ENCODE measurements around the gene CD27.

Gene CD27

DNA sequence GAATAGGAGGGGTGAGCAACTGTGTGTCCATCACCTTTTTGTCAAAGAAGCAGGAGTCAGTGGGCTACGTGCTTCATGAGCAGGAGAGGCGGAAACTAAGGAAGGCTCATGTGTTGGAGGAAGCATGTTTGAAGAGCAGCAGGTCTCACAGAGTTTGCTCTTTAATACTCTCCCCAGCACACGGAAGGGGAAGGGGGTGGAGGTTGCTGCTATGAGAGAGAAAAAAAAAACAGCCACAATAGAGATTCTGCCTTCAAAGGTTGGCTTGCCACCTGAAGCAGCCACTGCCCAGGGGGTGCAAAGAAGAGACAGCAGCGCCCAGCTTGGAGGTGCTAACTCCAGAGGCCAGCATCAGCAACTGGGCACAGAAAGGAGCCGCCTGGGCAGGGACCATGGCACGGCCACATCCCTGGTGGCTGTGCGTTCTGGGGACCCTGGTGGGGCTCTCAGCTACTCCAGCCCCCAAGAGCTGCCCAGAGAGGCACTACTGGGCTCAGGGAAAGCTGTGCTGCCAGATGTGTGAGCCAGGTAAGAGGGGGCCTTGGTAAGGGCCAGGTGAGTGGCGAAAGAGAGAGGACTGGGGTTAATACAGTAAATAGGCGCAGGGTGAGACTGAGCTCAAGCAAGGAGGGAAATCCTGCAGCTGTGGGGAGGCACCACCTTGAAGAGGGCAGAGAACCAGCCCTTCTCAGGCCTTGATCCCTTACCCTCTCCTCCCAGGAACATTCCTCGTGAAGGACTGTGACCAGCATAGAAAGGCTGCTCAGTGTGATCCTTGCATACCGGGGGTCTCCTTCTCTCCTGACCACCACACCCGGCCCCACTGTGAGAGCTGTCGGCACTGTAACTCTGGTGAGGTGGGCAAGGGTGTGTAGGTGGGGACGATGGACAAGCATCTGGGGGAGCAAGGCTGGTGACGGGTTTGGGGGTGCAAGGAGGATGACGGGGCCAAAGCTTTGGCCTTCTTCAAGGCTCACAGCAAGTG lies at the start of gene CD27:
TSS of gene CD27 (plus strand) at position 252 of the 985 bp plus-strand sequence. CDS start at position 393, 141 bp downstream.
- no peak for DNase-seq (ENCODE audit: extremely low read depth, low read depth)
- TF ChIP-seq, protein P1, sequence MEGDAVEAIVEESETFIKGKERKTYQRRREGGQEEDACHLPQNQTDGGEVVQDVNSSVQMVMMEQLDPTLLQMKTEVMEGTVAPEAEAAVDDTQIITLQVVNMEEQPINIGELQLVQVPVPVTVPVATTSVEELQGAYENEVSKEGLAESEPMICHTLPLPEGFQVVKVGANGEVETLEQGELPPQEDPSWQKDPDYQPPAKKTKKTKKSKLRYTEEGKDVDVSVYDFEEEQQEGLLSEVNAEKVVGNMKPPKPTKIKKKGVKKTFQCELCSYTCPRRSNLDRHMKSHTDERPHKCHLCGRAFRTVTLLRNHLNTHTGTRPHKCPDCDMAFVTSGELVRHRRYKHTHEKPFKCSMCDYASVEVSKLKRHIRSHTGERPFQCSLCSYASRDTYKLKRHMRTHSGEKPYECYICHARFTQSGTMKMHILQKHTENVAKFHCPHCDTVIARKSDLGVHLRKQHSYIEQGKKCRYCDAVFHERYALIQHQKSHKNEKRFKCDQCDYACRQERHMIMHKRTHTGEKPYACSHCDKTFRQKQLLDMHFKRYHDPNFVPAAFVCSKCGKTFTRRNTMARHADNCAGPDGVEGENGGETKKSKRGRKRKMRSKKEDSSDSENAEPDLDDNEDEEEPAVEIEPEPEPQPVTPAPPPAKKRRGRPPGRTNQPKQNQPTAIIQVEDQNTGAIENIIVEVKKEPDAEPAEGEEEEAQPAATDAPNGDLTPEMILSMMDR (IDR thresholded peaks at IDR 0.05; ENCODE audit: low read depth, low read length), result no peak

DNA sequence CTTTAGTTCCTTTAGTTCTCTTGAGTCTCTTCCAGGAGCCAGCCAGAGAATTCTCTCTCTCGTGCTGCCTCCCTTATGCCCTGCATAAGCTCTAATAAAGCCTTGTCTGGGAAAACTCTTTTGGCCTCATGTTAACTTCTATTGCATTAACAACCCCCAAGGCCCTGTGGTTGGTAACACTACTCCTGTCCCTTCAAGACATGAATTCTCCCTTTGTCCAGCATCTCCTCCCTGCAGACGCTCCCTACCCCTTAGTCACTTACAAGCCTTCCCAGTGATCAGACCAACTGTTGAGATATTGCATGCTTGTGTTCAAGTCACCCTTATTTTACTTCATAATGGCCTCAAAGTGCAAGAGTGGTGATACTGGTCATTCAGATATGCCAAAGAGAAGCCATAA lies 48.7 kb upstream of the CD27 start:
- TF ChIP-seq, protein P1 (IDR thresholded peaks at IDR 0.05; ENCODE audit: low read depth, low read length), result no peak
- DNase-seq (ENCODE audit: extremely low read depth, low read depth), result no peak

GRCh38 chr12:6399884-6400644 lies 44.7 kb upstream of the CD27 start:
- DNase-seq (ENCODE audit: extremely low read depth, low read depth), result no peak
- TF ChIP-seq, protein P1 (IDR thresholded peaks at IDR 0.05; ENCODE audit: low read depth, low read length), result no peak

DNA sequence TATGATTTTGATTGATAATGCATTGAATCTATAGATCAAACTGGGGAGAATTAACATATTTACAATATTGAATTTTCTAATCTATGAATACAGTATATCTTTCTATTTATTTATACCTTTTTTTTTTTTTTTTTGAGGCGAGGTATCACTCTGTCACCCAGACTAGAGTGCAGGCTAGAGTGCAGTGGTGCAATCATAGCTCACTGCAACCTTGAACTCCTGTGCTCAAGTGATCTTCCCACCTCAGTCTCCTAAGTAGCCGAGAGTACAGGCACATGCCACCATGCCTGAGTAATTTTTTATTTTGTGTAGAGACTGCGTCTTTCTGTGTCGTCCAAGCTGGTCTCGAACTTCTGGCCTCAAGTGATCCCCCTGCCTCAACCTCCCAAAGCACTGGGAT lies 40.4 kb upstream of the CD27 start:
- no peak for DNase-seq (ENCODE audit: extremely low read depth, low read depth)
- TF ChIP-seq, protein P1 (IDR thresholded peaks at IDR 0.05; ENCODE audit: low read depth, low read length), result no peak

DNA sequence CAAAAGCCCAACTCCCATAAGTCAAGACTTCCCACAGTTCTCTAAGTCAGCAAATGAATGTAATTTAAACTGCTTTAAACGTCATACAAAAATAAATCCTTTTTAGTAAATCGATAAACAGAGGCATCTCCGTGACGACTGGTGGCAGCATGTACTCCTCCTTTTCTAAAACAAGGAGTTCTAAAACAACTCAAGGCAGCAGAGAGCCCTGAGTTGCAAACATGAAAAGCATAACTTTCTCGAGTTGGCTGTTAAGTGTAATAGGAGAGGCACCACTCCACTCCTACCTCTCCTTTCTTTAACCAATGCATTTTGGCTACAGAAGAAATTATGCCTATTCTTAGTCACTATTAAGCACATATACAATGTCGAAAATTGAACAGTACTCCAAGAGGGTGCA lies 38.8 kb upstream of the CD27 start:
- TF ChIP-seq, protein P1 (IDR thresholded peaks at IDR 0.05; ENCODE audit: low read depth, low read length), result no peak
- no peak for DNase-seq (ENCODE audit: extremely low read depth, low read depth)

DNA sequence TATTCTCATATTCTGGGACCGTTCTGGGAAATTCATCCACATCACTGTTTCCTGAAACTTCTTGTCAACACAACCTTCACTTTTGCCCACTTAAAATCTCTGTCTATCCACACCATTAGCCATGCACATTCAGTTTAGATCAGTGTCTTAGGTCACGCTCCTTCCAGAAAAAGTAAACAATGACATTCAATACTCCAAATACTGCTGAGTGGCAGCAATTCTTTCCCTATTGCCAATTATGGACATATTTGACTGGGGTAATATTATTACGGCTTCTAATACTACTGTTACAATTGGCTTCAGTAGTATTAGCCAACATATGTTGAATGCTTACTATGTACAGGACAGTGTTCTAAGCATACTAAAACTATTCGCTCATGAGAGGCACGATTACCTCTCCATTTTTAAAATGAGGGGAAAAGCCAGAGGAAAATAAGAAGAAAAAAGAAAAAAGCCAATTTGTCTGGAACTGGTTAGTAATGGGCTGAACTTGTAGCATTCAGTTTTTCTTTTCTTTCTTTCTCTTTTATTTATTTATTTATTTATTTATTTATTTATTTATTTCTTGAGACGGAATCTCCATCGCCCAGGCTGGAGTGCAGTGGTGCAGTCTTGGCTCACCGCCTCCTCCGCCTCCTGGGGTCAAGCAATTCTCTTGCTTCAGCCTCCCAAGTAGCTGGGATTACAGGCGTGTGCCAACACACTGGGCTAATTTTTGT lies 37.4 kb upstream of the CD27 start:
- TF ChIP-seq, protein P1 (IDR thresholded peaks at IDR 0.05; ENCODE audit: low read depth, low read length), result no peak
- no peak for DNase-seq (ENCODE audit: extremely low read depth, low read depth)

All from AG09319 (cell line).